Caki2 (cell line): ENCODE data around the gene CYP2S1. TPM values are rescaled to one million over a fixed set of nuclear protein-coding genes. Genes with fewer than 3 reads are reported as not detected.
"Not testable (repeated sequence)": the region's sequence is repeated elsewhere in the genome, so short reads cannot be mapped to it uniquely, and the experiment has no call there.

Experiments
- DNase-seq: peaks from one replicate; pipeline ENCODE4 v3.0.0-alpha.2; 2015; ENCODE audit warnings: low read depth
- in situ Hi-C: cut with HindIII; loops from 2 replicates; pipeline ENCODE4 v1.10.0; 2016; ENCODE audit warnings: low sequenced_read_pairs, low pct_unique_long_range_greater_than_20kb, mixed read lengths
- total RNA-seq: library from RNA; depleted of rRNA; stranded (reverse); fragments of >200 nt; shearing (Covaris generic); gene quantifications from 2 replicates; pipeline ENCODE4 v1.2.3, GENCODE V29; 2014; ENCODE audit warnings: low replicate concordance

The CYP2S1 gene
- total RNA-seq, 1 experiment from 2014 or later = 10.6 TPM

DNA sequence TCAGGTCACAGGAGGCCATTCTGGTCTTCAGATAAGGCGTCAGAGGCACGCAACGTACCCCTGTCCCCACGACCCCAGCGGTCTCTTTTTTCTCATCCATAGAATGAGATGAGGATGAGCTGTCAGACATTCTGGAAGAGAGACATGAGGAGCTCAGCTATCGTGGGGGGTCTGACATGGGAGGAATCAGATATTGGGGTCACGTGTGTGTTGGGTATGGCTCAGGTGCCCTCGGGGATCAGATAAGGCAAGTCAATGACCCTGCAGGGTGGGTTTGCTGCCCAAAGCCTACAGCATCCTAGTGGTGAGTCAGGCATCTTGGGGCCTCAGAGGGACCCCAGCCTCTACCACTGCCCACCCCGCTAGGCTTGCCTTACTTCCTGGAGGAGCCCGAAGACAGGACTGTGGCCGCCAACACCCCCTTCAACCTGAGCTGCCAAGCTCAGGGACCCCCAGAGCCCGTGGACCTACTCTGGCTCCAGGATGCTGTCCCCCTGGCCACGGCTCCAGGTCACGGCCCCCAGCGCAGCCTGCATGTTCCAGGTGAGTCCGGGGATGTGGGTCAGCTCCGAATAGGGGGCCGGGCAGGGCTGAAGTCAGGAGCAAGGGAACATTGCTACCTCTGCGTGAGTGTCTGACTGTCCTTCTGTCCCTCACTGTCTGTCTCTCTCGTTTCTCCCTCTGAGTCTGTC is 28.6 kb downstream of the CYP2S1 start:
- no peak for DNase-seq
- in situ Hi-C loops = no loop called here

DNA sequence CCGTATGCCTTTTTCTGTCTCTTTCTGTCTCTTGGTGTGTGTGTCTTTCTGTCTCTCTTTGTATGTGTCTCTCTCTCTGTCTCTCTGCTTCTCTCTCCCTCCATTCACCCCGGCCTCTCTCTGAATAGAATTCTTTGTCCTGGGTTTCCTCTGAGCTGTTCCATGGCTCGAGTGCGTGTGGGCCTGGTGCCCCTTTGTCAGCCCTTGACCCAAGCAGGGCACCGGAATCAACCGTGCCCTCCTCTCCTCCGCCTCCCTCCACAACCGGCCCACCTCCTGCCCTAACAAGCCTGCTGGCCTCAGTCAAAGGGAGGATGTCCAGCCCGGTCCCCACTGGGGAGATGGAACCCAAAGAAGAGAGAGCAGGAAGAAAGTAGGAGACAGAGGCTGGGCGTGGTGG is 29.2 kb downstream of the CYP2S1 start:
- in situ Hi-C loops = no loop called here
- no peak for DNase-seq

DNA sequence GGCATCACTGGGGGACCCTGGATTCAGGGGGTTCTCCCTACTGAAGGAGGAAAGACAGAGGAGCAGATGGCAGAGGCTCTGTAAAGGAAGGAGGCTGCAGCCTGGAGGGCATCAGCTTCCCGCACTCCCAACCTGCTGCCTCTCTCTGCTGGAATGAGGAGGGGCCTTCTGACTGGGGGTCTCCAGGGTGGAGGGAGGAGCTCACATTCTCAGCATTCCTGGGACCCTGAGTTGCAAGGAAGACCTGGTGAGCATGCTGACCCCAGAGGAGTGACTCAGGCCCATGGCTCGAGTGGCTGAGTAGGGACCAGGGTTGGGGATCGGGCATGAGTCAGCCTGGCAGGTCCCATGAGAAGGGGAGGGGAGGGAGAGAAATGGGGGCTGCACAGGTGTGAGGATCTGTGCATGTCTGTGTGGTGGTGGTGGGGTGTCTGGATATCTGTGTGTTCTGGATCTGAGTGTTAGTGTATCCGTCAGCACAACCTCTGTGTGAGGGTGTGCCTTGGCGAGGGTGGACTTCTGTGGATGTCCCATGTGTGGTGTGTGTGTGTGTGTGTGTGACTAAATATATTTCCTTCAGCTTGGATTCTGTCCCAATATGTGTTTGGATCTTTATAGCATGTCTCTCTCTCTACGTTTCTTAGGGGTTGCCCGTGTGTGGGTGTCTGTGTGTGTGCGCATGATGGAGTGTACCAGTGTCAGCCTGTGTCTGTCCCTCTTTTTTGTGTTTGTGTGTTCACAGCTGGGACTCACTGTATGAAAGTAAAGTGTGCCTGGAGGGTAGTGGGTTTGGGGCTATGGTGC is 30.6 kb downstream of the CYP2S1 start:
- DNase-seq = peak; percentile 97
- in situ Hi-C loops = no loop called here

DNA sequence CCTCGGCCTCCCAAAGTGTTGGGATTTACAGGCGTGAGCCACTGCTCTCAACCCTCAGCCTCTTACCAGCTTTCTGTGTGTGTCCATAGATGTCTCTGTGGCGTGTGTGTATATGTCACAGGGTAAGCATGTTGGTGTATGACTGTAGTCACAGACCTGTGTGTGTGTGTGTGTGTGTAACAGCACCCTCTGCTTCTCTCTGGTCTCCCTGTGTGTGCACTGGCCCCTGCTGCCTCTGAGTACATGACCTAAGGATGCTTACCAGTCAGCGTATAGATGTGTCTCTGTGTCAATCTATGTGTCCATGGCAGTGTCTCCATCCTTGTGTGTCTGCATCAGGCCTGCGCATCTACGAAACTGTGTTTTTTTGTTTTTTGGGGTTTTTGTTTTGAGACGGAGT is 31.6 kb downstream of the CYP2S1 start:
- in situ Hi-C loops = no loop called here

DNA sequence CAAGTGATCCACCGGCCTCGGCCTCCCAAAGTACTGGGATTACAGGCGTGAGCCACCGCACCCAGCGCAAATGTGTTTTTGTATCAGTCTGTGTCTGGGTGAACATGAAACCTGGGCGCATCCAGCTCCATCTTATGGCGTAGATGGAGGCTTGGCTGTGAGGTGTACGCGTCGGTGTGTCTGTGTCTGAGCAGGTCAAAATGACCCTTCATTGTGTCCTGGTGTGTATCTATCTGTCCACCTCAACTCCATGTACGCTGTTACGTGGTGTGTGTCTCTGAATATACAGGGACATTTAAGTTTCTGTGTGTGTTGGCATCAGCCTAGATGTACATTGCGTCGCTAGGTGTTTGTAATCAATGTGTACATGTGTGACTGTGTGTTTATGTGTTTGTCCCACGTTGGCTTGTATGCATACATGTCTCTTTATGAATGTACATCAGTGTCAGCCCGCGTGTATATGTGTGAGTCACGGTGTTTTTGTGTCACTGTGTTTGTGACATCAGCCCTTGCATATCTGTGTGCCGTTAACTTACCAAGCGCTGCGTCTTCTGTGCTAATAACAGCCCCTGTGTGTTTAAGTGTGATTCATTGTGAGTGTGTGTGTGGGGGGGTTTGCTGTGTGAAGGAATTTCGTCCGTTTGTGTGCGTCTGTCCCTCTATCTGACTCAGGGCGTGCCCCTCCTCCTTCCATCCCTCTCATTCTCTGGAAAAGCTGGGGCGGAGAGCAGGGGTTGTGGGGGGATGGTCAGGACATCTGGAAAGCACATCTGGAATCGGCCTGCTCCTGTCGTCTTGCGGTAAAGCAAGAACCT is 32.4 kb downstream of the CYP2S1 start:
- DNase-seq = peak; percentile 100
- in situ Hi-C loops = no loop called here

More for the DNA sequence above, 31.6 kb downstream of the CYP2S1 start:
- DNase-seq = no peak

DNA sequence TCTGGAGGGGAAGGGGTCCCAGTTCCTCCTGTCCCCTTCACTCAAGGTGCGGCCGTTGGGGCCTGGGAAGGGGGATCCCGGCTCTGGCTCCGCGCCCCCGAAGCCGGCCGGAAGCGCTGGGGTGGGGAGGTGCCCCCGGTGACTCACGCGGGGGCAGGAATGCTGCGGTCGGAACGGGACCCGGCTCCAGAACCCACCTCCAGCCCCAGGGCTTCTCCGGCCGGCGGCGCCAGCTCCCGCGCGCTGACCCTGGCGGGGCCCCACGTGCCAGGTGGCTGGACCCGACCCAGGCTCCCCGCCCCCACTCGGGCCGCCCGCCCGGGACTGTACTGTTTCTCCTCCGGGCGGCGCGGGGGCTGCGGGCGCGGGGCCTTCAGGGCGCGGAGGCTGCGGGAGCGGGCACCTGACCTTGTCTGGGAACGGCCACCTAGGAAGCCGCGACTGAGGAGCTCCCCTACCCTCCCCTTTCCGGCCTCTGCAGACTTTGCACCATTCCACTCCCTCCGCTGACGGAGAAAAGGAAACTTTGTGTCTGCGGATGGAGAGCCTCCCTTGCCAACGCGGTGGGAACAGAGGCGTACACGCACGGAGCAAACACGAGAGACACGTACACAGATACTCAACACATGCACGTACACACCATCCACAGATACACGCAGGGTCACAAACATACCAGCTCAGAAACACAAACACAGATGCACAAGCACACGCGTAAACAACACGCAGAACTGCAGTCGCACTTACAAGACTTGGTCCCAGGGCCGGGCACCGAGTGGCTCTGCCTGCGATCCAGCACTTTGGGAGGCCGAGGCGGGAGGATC is 33.2 kb downstream of the CYP2S1 start:
- in situ Hi-C loops = no loop called here
- peak; percentile 98 for DNase-seq

DNA sequence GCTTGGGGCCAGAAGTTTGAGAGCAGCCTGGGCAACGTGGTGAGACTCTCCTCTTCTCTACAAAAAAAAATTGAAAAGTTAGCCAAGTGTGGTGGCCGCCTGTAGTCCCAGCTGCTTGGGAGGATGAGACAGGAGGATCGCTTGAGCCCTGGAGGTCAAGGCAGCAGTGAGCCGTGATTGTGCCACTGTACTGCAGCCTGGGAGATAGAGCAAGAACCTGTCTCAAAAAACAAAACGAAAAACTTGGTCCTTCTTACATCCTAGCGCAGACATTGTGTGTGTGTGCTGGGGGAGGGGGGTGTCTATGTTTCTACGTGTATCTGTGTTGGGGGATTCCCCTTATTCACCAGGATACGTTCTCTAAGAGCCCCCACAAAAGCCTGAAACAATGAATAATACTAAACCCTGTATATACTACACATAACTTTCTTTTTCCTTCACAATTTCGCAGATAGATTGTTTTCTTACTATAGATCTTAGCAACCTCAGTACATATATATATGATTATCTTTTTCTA is 33.9 kb downstream of the CYP2S1 start:
- no peak for DNase-seq
- in situ Hi-C loops = no loop called here

DNA sequence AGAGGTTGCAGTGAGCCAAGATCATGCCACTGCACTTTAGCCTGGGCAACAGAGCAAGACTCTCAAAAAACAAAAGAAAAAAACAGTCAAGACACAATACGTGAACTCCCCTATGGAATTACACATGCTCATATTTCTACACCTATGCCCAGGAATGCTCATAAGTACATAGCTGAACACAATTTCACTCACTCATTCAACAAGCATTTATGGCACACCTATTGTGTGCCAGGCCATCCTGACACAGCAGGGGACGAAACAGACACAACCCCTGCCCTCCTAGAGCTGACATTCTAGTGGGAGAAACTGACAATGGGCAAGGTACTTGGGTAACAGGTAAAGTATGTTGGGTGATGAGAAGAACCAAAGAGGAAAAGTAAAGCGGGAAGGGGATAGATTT is 35.5 kb downstream of the CYP2S1 start:
- in situ Hi-C loops = no loop called here
- DNase-seq = no peak

DNA sequence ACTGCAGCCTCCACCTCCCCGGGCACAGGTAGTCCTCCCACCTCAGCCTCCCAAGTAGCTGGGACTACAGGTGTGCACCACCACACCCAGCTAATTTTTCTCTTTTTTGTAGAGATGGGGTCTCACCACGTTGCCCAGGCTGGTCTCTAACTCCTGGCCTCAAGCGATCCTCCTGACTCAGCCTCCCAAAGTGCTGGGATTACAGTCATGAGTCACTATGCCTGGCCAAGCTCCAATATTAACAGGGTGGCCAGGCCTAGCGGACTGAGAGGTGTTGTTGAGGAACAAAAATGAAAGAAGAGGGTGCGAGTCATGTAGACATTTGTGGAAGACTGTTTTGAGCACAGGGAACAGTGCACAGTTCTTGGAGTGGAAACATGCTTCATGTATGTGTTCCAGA is 36.3 kb downstream of the CYP2S1 start:
- peak; percentile 56 for DNase-seq
- in situ Hi-C loops = not testable (repeated sequence)

DNA sequence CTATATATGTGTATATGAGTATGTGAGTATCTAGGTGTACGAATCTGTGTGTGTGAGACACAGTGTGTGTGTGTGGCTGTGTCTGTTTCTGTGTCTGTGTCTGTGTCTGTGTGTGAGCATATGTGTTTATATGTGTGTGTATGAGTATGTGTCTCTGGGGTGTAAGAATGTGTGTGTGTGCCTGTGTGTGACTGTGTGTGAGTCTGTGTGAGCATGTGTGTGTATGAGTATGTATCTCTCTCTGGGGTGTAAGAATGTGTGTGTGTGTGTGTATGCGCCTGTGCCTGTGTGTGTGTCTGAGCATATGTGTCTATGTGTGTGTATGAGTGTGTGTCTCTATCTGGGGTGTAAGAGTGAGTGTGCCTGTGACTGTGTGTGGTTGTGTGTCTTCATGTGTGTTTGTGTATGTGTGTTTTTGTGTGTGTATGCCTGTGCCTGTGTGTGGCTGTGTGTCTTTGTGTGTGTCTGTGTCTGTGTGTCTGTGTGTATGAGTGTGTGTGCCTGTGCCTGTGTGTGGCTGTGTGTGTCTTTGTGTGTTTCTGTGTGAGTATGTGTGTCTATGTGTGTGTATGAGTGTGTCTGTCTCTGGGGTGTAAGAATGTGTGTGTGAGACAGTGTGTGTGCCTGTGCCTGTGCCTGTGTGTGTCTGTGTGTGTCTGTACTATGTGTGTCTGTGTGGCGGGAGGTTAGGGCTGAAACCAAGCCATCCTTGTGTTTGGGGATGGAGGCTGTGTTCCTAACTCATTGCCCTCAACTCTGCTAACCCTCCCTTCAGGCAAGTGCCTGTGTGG is 37.2 kb downstream of the CYP2S1 start:
- DNase-seq = no peak
- in situ Hi-C loops = no loop called here

DNA sequence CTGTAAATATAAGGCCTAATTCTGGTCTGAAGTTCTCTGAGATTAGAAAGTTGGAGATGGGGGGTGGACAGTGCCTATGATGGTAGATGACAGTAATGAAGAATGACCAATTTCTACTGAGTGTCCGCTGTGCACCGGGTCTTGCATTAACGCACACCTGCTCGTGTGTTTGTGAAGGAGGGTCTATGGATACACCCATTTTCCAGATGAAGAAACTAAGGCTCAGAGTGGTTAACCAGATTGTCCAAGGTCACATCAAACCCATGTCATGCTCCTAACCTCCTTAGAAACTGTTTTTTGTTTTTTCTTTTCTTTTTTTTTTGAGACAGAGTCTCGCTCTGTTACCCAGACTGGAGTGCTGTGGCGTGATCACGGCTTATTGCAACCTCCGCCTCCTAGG is 39.7 kb downstream of the CYP2S1 start:
- in situ Hi-C loops = no loop called here
- no peak for DNase-seq

DNA sequence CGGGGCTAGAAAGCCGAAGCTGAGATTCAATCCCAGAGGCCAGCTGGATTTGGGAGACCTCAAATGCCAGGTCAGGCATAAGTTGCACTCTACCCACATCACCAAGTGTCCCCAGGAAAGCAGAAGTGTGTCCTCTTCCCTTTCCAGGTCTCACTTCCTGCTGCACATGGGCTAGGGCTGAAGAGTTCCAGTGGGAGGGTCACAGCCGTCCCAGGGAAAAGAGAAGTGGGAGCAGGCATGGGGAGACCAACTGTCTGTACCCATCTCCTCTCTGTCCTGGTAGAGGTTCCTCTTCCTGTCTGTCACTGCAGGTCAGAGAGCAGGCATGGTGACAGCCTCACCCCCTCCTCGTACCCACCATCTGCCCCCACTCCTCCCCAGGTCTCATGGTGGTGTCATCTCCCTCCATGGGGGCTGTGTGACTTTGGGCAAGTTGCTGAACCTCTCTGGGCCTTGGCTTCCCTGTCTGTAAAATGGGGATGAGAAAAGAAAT is 40.8 kb downstream of the CYP2S1 start:
- no peak for DNase-seq
- in situ Hi-C loops = no loop called here

DNA sequence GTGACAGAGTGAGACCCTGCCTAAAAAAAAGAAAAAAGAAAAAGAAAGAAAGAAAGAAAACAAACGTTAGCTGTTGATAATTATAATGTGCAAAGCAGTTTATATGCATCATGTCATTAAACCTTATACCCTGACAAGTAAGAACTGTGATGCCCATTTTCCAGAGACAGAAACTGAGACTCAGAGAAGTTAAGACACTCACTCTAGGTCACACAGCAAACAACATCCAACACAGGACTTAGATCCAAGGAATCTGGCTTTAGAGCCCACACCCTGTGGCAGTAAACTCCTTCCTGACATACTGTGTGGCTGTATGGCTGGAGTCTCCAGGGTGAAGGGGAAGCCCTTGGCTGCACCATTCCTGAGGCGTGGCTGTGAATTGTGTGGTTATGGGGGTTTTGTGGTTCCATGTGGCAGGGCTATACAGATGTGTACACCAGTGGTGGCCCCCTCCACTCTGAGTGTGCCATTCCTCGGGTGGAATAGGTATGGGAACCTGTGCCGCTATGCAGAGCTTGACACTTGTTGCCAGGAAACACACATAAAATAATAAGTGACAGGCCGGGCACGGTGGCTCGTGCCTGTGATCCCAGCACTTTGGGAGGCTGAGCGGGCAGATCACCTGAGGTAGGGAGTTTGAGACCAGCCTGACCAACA is 41.6 kb downstream of the CYP2S1 start:
- no peak for DNase-seq
- in situ Hi-C loops = no loop called here

DNA sequence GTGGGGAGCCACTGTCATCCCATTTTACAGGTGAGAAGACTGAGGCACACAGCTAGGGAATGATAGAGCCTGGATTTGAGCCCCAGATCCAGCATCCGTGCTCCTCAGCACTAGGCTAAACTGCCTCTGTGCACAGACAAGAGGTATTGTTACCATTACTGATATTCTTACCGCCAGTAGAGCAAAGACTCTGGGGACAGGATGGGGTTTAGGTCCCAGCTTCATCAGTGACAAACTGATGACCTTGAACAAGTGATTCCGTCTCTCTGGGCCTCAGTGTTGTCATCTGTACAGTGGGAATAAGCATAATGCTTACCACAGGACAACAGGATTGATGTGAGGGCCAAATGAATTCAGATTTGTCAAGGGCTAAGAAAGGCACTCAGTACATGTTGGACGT is 42.5 kb downstream of the CYP2S1 start:
- no peak for DNase-seq
- in situ Hi-C loops = no loop called here

DNA sequence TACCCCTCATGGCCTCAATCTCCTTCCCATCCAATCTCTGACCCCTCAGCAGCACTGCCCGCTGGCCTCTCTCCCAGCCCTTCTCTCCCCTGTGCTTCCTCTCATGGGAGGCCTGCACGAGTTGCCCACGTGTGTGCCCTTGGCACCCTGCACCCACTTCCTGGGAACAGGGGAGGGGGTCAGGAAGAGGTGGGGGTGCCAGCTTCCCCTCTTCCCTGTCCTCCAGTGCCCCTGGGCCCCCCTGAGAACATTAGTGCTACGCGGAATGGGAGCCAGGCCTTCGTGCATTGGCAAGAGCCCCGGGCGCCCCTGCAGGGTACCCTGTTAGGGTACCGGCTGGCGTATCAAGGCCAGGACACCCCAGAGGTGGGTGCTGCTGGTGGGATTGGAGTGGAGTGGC is 45.2 kb downstream of the CYP2S1 start:
- no peak for DNase-seq
- in situ Hi-C loops = no loop called here

DNA sequence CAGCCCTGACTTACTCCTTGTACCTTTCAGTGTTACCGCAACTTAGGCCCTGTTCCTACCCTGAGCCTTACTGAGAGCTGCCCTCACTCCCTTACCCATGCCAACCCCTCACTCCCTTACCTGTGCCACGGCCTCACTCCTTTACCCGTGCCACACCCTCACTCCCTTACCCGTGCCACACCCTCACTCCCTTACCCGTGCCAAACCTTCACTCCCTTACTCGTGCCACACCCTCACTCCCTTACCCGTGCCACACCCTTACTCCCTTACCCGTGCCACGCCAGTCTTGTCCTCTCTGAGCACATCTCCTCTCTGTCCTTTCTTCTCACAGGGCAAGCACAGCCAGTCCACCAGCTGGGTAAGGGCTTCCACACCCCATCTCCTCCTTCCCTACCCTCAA is 46.3 kb downstream of the CYP2S1 start:
- in situ Hi-C loops = no loop called here
- no peak for DNase-seq
